Posterior vena cava (tissue), 2 donors: ENCODE data around the gene C9orf78. TPM values are rescaled to one million over a fixed set of nuclear protein-coding genes. Genes with fewer than 3 reads are reported as not detected.
"Not testable (repeated sequence)": the region's sequence is repeated elsewhere in the genome, so short reads cannot be mapped to it uniquely, and the experiment has no call there.

ENCODE experiments used
- DNase-seq: peaks from one replicate; pipeline ENCODE4 v3.0.0-alpha.2; 2020; ENCODE audit warnings: low spot score
- intact Hi-C, 2 donors: fragments of 100-400 bp; cut with DNase I; formaldehyde crosslinking; loops; one replicate each; pipeline versions ENCODE4 v1.14.1 to v1.14.2; 2022 to 2023
- microRNA-seq, 2 donors: library from miRNA; unstranded; fragments of <30 nt; microRNA quantifications; one replicate each; pipeline ENCODE4 v1.2.0, GENCODE V29; 2020 to 2021; ENCODE audit warnings: borderline microRNAs expressed in 2 of 2
- total RNA-seq, 2 donors: library from RNA; stranded (reverse); fragmentation: NEBNext Ultra II Directional; extraction: Animal tissue kit (Norgen Biotek cat#: 25700); gene quantifications; one replicate each; pipeline ENCODE4 v1.2.1, GENCODE V29; 2021
- donor health status: DM: yes; HTN: yes; CAD: no.
- donor health status: DM: yes; HTN: yes; CAD: no.

C9orf78 gene
- total RNA-seq, 2 donors from 2014 or later, result 31.3 to 40.0 TPM

DNA sequence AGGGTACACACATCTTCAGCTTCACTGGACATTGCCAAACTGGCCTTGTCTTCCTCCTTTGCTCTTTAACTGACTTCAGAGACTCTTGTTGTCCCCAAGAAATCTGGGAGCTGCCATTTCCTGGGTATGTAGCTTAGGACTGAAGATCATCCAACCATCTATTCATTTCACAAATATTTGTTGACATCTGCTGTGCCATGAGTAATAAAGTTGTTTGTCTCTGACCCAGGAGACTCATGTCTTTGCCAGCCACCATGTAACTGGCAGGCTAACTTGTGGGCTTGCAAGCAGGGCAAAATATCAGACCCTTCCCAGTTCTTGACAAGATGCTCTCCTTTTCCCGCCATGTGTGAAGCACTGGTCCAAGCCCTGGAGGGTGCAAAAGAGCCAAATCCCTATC, 49.2 kb downstream of the C9orf78 start:
- intact Hi-C loops, result loop anchor here in 1 of 2 donors (5.0 to 10.0 kb wide), 2 partner anchors 144 to 651 kb away; partner anchors contain the start of gene ASB6
- no peak for DNase-seq

GRCh38 chr9:129784970-129785369, 50.1 kb downstream of the C9orf78 start:
- DNase-seq, result not testable (repeated sequence)
- intact Hi-C loops, result loop anchor here (5.0 to 10.0 kb wide), 3 partner anchors 48 to 650 kb away; partner anchors contain the start of gene ASB6 (in 2 of the 2)

GRCh38 chr9:129783516-129784361, 51.3 kb downstream of the C9orf78 start:
- intact Hi-C loops, result loop anchor here (5.0 to 10.0 kb wide), 3 partner anchors 46 to 649 kb away; partner anchors contain the start of gene ASB6 (in 1 of the 2)
- peak; percentile 87 for DNase-seq

DNA sequence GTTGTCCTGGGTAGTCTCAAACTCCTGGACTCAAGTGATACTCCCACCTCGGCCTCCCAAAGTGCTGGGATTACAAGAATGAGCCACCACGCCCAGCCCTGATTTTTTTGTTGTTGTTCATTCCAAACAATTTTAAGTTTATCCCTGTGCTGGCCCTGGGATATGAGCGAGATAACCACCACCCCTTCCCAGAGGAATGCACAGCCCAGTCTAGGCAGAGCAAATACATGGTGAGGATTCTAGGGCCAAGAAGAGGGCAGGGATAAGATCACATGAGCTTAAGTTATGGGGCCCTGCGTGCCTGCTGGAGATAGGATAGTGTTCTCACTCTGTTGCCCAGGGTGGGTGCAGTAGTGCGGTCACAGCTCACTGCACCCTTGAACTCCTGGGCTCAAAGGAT, 53.1 kb downstream of the C9orf78 start:
- intact Hi-C loops, result loop anchor here (5.0 to 10.0 kb wide), 3 partner anchors 45 to 647 kb away; partner anchors contain the start of gene ASB6 (in 1 of the 2)

DNA sequence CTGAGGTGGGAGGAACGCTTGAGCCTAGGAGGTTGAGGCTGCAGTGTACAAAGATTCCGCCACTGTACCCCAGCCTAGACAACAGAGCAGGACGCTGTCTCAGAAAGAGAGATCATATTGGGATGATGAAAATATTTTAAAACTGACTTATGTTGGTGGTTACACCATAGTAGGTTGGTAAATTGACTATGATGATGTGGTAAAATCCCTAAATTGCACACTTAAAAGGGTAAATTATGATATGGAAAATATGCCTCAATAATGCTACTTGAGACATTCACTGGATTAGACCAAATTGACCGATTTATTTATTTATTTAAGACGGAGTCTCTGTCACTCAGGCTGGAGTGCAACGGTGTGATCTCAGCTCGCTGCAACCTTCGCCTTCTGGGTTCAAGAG, 53.9 kb downstream of the C9orf78 start:
- intact Hi-C loops, result loop anchor here (5.0 to 10.0 kb wide), 3 partner anchors 44 to 646 kb away; partner anchors contain the start of gene ASB6 (in 1 of the 2)
- DNase-seq, result no peak

More for the DNA sequence above, 53.1 kb downstream of the C9orf78 start:
- DNase-seq, result no peak

GRCh38 chr9:129779560-129780190, 55.4 kb downstream of the C9orf78 start:
- no peak for DNase-seq
- intact Hi-C loops, result loop anchor here (5.0 to 10.0 kb wide), 4 partner anchors 42 to 1203 kb away; partner anchors contain the start of gene ASB6 (in 1 of the 2)

GRCh38 chr9:129778469-129778868, 56.6 kb downstream of the C9orf78 start:
- intact Hi-C loops, result loop anchor here in 1 of 2 donors (5.0 kb wide), 1 partner anchor 1204 kb away; no protein-coding TSS in a partner anchor
- no peak for DNase-seq

DNA sequence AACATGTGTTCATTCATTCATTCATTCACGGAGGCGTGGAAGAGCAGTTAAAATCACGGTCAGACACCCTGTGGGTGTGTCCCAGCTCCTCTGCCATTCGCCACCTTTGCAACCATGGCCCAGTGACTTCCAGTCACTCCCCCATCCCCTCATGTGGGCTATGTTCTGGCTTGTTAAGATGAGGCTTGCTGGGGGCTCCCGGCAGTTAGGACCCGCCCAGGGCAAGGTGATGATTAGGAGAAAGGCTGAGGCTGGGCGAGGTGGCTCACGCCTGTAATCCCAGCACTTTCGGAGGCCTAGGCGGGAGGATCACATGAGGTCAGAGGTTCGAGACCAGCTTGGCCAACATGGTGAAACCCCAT, 57.3 kb downstream of the C9orf78 start:
- DNase-seq, result no peak
- intact Hi-C loops, result loop anchor here in 1 of 2 donors (5.0 kb wide), 1 partner anchor 1205 kb away; no protein-coding TSS in a partner anchor

Small RNA genes within 50 kb of the gene (microRNA-seq; reads per million reads assigned to microRNA genes)
- gene MIR6855, result 0 to 0.52 reads per million in 2 donors

Other genes starting within 250 kb of the C9orf78 start
- not detected for gene C9orf50, start 214.2 kb downstream of the C9orf78 start, total RNA-seq
- gene NTMT1, start 209.1 kb downstream of the C9orf78 start, total RNA-seq, result 10 to 100 TPM; 22.7 to 25.6 TPM
- gene ASB6, start 193.1 kb downstream of the C9orf78 start, total RNA-seq, result 10 to 100 TPM; 14.1 to 16.9 TPM
- gene PRRX2, start 169.6 kb downstream of the C9orf78 start, total RNA-seq, result 10 to 100 TPM; 20.8 to 22.9 TPM
- 10 to 100 TPM in 1 of 2 donors, 1 to 10 TPM in 1; 7.9 to 15.9 TPM for gene PTGES, start 82.2 kb downstream of the C9orf78 start, total RNA-seq
- gene TOR1B, start 32.1 kb downstream of the C9orf78 start, total RNA-seq, result 10 to 100 TPM; 16.9 to 17.5 TPM
- 10 to 100 TPM; 24.0 to 26.1 TPM for gene TOR1A, start 11.1 kb downstream of the C9orf78 start, total RNA-seq
- 10 to 100 TPM; 25.8 to 26.0 TPM for gene USP20, start 183 bp upstream of the C9orf78 start, total RNA-seq
- 100 to 1,000 TPM; 116 to 165 TPM for gene FNBP1, start 207.9 kb upstream of the C9orf78 start, total RNA-seq
- gene GPR107, start 218.6 kb upstream of the C9orf78 start, total RNA-seq, result 10 to 100 TPM; 38.3 to 38.9 TPM